Measurements from ENCODE around the gene TBC1D19. TPM values are rescaled to one million over a fixed set of nuclear protein-coding genes. Genes with fewer than 3 reads are reported as not detected.

Gene TBC1D19
- total and polyA plus RNA-seq, 8 donors = 1.8 to 8.2 (median 4.3) TPM

DNA sequence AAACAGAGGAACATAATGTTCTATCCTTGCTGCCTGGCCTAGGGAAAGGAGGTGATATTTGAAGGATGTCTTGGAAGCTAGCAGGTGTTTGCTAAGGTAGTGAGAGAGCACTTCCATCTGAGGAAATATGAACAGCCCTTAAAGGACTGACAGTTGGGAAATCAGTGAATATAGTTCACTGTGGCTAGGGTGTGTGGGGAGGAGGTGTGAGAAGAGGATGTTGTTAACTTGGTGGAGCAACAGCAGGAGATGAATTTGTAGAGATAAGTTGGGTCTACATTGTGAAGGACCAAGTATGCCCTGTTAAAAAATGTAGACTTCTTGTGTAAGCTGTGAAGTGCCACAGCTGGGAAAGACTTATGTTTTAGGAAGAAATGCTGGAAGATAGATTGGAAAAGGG lies 25.5 kb downstream of the TBC1D19 start:
- TF ChIP-seq, protein P1, sequence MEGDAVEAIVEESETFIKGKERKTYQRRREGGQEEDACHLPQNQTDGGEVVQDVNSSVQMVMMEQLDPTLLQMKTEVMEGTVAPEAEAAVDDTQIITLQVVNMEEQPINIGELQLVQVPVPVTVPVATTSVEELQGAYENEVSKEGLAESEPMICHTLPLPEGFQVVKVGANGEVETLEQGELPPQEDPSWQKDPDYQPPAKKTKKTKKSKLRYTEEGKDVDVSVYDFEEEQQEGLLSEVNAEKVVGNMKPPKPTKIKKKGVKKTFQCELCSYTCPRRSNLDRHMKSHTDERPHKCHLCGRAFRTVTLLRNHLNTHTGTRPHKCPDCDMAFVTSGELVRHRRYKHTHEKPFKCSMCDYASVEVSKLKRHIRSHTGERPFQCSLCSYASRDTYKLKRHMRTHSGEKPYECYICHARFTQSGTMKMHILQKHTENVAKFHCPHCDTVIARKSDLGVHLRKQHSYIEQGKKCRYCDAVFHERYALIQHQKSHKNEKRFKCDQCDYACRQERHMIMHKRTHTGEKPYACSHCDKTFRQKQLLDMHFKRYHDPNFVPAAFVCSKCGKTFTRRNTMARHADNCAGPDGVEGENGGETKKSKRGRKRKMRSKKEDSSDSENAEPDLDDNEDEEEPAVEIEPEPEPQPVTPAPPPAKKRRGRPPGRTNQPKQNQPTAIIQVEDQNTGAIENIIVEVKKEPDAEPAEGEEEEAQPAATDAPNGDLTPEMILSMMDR (IDR thresholded peaks at IDR 0.05) = no peak
- DNase-seq (no peak), ATAC-seq (no peak), FAIRE-seq (no peak)
- H3K4me3 ChIP-seq = no peak overlapping the region
- intact Hi-C loops (cut with DNase I) = no loop called here
- H3K9me3 ChIP-seq = no peaks in the 10 kb centered on the region
- no peak overlapping the region for H3K27ac ChIP-seq
- no peaks in the 10 kb centered on the region for H3K27me3 ChIP-seq
- no peaks in the 10 kb centered on the region for H3K4me1 ChIP-seq
- H3K36me3 ChIP-seq = no peaks in the 10 kb centered on the region

DNA sequence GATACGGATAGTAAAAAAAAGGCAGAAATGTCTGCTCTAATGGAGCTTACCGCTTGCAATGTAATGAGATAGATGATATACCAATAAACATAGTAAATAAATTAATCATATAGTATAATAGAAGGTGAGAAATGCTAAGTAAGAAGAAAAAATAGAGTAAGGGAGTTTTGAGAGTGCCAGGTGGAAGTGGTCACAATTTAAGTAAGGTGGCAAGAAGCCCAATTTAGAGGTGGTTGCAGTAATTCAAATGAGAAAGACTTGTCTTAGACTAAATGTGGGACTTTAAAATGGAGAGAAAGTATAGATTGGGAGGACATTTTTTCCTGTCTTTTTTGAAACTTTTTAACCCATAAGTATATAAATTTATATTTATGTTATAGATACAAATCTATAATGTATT lies 26.0 kb downstream of the TBC1D19 start:
- Histone ChIP-seq H3K27me3 (no peaks in the 10 kb centered on the region), H3K4me3 (no peak overlapping the region), H3K4me1 (no peaks in the 10 kb centered on the region), H3K27ac (no peak overlapping the region), H3K36me3 (no peaks in the 10 kb centered on the region), H3K9me3 (no peaks in the 10 kb centered on the region)
- FAIRE-seq = no peak
- no peak for DNase-seq
- intact Hi-C loops (cut with DNase I) = no loop called here
- TF ChIP-seq, protein P1 (IDR thresholded peaks at IDR 0.05) = no peak
- 97 to 98% methylated on average over 2 of the region's 2 CpGs for WGBS, 2 donors
- no peak for ATAC-seq

DNA sequence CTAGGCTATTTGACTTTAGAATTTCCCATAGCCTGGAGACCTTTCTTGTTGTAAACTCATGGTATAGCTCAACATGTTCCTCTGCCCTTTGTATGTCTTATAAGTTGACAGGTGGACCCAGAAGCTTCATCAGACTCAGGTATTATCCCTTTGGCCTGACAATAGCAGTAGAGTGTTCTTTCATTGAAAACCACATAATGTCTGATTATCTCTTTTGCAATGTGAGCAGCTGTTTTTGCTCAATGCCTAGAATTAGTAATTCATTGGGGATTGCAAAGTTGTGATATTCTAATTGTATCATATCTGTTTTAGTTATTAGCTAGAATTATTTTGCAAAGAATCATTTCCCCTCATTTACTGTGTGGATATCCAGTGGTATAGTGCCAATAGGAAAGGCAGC lies 27.5 kb downstream of the TBC1D19 start:
- H3K9me3 ChIP-seq = no peaks in the 10 kb centered on the region
- DNase-seq (no peak), FAIRE-seq (no peak), ATAC-seq (no peak)
- H3K4me3 ChIP-seq = no peak overlapping the region
- H3K27ac ChIP-seq = no peak overlapping the region
- intact Hi-C loops (cut with DNase I) = no loop called here
- TF ChIP-seq, protein P1 (IDR thresholded peaks at IDR 0.05) = no peak
- no peaks in the 10 kb centered on the region for H3K4me1 ChIP-seq
- no peaks in the 10 kb centered on the region for H3K36me3 ChIP-seq
- H3K27me3 ChIP-seq = no peaks in the 10 kb centered on the region

DNA sequence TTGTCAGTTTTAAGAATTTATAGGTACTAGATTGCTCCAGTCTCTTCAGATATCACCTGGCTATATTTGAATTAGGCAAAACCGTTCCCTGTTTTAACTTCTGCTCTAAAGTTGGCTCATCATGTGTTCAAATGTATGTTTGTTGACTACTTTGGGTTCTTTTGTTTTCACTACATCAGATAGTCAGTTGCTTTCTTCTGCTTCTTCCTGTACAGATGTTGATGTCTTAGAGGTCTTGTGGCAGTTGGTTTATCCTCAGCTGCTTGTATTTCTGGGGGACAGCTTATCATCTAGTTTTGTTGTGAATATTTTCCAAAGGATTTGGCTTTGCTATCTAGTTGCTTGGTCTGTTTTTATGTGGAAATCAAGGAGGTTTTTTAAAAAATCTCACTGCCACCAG lies 28.0 kb downstream of the TBC1D19 start:
- WGBS, 2 donors = 68 to 83% methylated on average over 1 of the region's 1 CpG
- ATAC-seq = no peak
- Histone ChIP-seq H3K4me3 (no peak overlapping the region), H3K27me3 (no peaks in the 10 kb centered on the region), H3K27ac (no peak overlapping the region), H3K36me3 (no peaks in the 10 kb centered on the region), H3K9me3 (no peaks in the 10 kb centered on the region), H3K4me1 (no peaks in the 10 kb centered on the region)
- FAIRE-seq = no peak
- intact Hi-C loops (cut with DNase I) = no loop called here
- TF ChIP-seq, protein P1 (IDR thresholded peaks at IDR 0.05) = no peak
- no peak for DNase-seq

DNA sequence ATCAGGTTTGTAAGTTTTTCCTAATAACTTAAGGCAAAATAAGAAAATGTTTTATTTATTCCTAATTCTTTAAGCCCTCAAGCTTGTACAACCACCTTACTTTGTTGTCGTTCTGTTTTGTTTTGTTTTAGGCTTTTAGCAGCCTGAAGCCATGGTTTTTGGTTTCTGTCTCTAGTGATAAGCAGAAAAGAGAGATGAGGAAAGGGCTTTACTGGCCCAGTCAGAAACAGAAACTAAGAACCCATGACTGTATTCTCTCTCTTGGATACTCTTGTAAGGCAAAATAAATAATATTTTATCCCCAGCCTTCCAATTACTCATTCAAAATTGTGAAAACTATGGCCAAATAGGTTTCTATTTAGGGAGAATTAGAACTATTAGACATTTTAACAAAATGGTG lies 29.4 kb downstream of the TBC1D19 start:
- H3K27ac ChIP-seq = no peak overlapping the region
- WGBS, 2 donors = 90 to 100% methylated on average over 1 of the region's 1 CpG

More for the DNA sequence above, 29.4 kb downstream of the TBC1D19 start:
- no peaks in the 10 kb centered on the region for H3K27me3 ChIP-seq
- no peak for FAIRE-seq
- TF ChIP-seq, protein P1 (IDR thresholded peaks at IDR 0.05) = no peak
- H3K4me3 ChIP-seq = no peak overlapping the region
- ATAC-seq = no peak
- H3K36me3 ChIP-seq = no peaks in the 10 kb centered on the region
- intact Hi-C loops (cut with DNase I) = no loop called here
- H3K9me3 ChIP-seq = no peaks in the 10 kb centered on the region
- DNase-seq = no peak
- H3K4me1 ChIP-seq = no peaks in the 10 kb centered on the region
